OCI-LY3 (cell line): ENCODE measurements around the gene GCLM.

Source experiments
- CTCF ChIP-seq: fragments of 200-600, 300-600 bp; sonication (generic); IDR thresholded peaks from 2 replicates; pipeline ENCODE4 v1.5.1; 2014; ENCODE audit warnings: antibody characterized with exemption, low read length, low read depth
- EZH2phosphoT487 ChIP-seq: fragments of 200-600 bp; shearing (Covaris generic); IDR thresholded peaks from 2 replicates; pipeline ENCODE4 v1.6.1; 2018; ENCODE audit warnings: antibody characterized with exemption, mixed run types, low read depth

- no peak for TF ChIP-seq EZH2phosphoT487
- no peak for TF ChIP-seq CTCF
Measured at GRCh38 chr1:93846992-93847810, 62.0 kb downstream of the GCLM start.
